Brain pericyte (primary cell): ENCODE results near the gene C20orf204.
"Not testable (repeated sequence)": the region's sequence is repeated elsewhere in the genome, so short reads cannot be mapped to it uniquely, and the experiment has no call there.

Source experiments
- DNase-seq: peaks from one replicate; pipeline ENCODE4 v3.0.0-alpha.2; 2012; ENCODE audit warnings: low read depth, low spot score

Gene C20orf204

GRCh38 chr20:64083378-64083803 lies 47.4 kb downstream of the C20orf204 start:
- no peak for DNase-seq

- DNase-seq = no peak
Measured at GRCh38 chr20:64083804-64084684, 48.1 kb downstream of the C20orf204 start, which contains the start of gene LKAAEAR1. TSS of gene LKAAEAR1 (minus strand) at chr20:64084398. CDS start at chr20:64084219, 179 bp downstream.

GRCh38 chr20:64084685-64085152 lies 48.7 kb downstream of the C20orf204 start:
- no peak for DNase-seq

- no peak for DNase-seq
Measured at GRCh38 chr20:64086801-64087200, 50.8 kb downstream of the C20orf204 start.

- DNase-seq = not testable (repeated sequence)
Measured at GRCh38 chr20:64087226-64087825, 51.3 kb downstream of the C20orf204 start.

- DNase-seq = not testable (repeated sequence)
Measured at GRCh38 chr20:64088586-64088985, 52.6 kb downstream of the C20orf204 start.
